Activated CD4-positive, CD25-positive, alpha-beta regulatory T cell treated with anti-CD3 and anti-CD28 coated beads, Interleukin-2, amount 50 U/mL, for 16 hours (primary cell): ENCODE results near the gene HPCA.

Source experiments
- DNase-seq: peaks from one replicate; pipeline ENCODE4 v3.0.0-alpha.2; 2020; ENCODE audit warnings: low read depth, low spot score

HPCA gene

DNA sequence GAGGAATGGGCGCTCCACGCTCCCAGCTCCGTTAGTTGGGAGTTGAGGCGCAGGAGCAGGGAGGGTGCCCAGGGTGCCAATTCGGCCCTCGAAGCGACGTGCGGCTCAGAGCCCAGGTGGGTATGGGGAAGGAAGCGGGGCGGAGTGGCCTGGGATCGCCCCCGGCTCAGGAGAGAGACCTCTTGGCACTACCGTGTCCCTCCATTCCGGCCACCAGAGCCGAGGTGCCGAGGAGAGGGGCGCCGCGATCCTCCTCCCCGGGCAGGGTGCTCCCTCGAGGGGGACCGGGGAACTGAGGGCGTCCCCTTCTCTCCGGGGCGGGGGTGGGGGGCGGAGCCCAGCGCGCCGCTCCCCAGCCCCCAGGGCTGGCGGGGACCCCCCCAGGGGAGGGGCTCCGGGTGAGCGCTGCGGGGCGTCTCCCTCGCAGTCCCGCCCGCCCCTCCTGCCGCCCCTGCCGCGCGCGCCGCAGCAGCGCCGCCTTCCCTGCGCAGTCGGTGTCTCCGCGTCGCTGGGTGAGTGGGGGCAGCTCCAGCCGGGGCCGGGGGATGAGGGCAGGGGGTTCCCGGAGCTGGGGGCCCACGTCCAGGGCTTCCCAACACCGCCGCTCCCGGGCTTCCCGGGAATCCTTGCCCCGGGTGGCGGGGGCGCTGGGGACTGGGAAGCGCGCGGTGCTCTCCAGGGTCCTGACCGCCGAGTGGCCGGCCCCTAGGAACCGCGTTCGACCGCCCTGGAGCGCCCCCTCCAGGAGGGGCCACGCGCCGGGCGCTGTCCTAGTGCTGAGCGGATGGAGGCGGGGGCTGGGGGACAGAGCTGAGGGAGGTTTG lies at the start of gene HPCA:
HPCA (plus strand) TSS at position 488 of the 824 bp plus-strand sequence. CDS start 2,408 bp downstream, outside the sequence.
- no peak for DNase-seq

DNA sequence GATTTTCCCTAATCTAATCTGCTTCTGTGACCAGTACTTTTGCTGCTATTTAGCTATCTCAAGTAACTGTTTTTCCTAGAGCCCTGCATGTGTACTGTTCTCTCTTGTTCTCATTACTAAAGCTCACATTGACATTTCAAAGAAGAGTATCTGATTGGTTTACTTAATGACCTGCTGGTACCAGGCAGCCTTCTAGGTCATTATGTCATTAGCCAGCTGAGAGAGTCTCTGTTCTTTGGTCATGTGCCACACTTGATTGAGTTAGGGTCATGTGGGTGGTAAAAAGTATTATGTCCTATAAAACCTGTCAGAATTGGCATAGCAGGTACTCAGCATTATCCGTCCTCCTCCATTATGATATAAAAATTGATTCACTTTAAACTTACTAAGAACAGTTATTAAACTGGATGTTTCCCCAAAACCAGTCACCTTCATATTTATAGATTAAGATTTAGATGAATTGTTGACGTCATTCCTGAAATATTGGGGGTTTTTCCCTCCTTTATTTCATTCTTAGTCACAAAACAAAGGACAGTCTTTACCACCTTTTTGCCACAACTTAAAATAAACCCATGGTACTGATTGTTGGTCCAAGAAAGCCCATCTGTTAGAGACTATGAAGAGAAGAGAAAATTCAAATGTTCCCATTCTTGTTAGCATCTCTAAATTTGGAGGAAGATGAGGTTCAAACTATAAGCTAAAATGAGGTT lies 37.8 kb upstream of the HPCA start:
- DNase-seq, result no peak

DNA sequence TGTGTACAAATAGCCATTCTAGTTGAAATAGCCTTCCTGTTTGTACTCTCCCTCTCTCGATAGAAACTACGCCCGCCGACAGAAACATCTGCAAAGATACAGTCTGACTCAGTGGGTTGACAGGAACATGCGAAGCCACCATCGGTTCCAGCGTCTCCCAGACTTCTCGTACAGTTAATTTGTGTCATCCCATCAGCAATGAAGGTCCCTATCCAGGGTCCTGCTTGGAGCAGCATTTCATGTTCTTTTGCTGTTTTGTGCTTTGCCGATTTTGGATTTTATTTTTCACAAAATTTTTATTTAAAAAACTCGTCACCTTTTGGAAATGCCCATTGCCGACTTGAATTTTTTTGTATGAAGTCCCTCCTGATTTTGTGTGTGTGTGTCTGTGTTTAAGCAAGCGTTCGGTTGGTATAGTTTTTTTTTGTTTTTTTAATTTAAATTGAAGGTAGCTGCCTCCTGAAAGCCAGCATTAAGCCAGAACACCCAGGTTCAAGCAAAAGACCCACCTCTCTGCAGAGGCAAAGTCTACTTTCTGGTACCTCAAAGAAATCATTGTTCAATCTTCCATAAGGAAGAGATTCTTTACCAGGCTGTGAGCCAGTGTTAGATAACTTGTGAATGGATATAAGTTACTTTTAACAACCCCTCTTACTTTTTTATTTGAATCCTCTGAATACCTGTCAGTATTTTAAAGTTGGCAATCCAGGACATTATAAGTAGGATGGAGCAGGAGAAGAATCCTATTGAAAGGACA lies 30.3 kb upstream of the HPCA start:
- DNase-seq, result no peak

DNA sequence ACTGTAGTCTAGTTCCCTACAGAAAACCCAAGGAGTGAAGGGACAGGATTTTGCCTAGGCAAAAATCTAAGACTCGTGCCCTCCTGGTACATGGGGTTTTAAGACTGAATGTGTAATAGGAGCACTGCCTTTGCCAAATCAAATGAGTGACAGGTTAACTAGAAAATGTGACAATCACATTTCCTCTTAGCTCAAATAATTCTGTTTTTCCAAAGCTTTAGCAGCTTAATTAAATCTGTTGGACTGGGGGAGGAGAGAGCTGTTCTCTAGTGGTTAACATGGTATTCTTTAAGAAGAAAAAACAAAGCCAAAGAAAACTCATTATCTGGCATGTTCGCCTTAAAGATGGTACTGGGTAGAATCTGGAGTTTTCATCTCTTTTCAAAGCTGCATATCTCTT lies 28.2 kb upstream of the HPCA start:
- no peak for DNase-seq

DNA sequence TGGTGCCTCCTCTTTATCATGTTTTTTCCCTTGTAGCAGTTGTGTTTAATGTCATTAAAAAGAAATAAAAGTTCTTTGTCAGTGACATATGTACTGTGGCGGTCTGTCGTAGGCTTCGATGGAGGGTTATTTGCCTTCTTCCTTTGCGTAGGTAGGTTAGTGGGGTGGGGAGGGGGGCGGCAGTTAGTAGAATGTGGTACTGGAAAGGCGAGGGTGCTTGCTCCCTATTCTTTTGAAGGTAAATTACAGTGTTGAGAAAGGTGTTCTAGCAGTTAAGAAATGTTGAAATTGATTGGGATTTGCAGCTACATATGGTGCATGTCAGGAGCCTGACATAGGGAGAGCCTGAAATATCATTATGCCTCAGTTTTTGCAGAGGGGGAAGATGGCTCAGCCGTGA lies 27.5 kb upstream of the HPCA start:
- no peak for DNase-seq

DNA sequence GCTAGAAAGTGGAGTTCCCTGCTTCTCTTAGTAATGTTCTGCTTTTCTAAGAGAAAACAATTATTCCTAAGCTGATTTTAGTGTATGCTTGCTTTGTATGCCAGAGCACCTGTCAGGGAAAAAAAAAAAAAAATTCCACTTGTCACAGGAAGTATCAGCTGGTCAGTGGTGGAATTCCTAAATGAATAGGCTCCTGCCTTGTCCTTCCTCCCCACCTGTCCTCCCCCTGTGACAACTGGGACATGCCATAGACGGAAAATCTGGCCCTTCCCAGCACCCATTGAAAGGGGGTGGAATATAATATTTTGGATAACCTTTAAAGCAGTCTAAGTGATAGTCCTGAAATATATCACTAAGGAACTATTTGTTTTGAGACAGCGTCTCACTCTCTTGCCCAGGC lies 26.4 kb upstream of the HPCA start:
- DNase-seq, result no peak

DNA sequence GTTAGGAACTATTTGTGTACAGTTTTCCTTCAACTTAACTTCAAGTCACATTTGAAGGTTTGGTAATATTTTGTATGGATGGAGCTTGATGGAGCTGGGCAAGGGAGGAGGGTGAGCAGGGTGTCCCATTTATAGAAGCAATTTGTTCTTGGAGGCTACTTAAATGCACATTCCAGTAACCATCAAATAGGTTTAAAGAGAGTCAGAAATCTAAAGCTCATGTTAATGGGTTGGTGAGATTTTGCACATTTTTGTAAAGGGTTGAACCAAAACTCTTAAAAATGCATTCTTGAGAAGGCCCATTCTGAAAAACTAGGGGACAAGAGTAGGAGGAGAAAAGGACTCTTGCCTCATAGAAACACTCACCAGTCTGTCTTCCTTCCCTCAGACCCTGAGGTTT lies 25.7 kb upstream of the HPCA start:
- no peak for DNase-seq

DNA sequence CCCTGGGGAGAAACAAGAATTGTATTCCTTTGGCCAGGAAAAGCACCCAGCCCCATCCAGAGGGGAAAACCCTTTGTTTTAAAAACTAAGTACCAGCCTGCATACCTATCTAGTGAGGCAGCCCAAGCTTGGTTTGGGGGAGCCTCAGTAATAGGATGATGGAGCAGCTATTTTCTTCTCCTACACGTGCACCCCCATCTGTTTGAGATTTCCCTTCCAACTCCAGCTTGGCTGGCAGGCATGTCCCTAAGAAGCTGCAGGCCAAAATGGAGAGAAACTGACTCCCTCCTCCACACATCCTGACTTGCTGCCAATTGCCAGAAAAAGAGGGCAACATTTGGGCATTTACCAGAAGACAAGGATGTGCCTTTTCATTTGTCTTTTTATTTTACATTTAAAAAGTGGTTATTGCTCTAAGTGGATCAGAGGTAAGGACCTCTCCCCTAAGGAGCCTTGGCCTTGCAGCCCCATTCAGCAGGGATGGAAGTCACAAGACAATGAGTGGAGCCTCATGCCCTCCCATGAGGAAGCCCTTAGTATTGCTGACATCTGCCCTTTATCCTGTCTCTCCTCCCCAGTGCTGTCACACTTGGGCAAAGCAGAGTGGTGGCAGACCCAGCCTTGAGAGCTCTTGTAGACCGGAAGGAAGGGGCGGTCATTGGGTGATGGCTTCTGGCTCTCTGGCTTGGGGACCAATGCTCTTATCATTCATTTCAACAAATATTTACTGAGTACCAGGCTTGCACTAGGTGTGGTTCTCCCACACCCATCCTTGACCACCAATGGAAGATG lies 24.2 kb upstream of the HPCA start:
- DNase-seq, result no peak

DNA sequence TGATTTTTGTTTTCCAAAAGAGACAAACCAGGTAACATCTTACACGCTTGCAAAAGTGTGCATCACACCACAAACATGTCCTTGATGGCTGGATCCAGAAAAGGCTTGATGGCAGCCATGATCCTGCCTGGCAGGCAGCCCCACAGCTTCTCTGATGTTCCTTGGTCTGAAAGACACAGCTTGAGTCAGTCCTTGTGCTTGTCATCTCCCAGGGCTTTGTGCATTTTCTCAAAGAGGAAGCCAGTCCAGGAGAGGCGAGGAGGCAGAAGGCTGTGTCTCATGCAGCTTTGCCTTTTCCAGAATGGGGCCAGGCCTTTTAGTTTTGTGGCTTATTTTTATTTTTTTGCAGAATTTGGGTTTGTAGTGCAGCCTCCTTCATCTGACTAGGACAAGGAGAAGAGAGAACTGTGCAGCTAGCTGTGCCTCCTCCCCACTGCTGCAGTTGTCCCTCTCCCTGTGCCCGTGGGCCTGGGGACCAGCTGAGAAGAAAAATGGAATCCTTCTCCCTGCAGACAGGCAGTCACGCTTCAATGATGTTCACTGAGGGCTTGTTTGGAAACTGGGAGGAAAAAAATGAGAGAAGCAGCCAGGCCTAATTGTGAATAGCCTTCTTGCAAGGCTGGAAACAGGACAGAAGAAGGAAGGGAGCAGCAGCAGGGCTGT lies 22.9 kb upstream of the HPCA start:
- DNase-seq, result no peak

DNA sequence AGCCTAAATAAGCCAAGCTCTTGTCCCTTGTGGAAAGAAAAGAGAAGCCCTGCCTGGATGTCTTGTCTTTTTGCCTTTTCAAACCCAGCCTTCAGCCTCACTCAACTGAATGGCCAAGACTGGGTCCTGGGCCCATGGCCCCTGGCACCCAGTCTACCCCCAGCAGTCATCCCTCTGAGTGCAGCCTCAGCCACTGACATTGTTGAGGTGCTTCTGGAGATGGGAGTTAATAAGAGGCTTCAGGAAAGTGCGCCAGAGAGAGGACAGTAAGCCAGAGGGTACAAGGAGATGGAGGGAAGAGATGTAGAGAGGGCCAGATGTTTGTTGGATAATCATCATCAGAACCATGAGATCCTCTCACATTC lies 22.4 kb upstream of the HPCA start:
- DNase-seq, result no peak

DNA sequence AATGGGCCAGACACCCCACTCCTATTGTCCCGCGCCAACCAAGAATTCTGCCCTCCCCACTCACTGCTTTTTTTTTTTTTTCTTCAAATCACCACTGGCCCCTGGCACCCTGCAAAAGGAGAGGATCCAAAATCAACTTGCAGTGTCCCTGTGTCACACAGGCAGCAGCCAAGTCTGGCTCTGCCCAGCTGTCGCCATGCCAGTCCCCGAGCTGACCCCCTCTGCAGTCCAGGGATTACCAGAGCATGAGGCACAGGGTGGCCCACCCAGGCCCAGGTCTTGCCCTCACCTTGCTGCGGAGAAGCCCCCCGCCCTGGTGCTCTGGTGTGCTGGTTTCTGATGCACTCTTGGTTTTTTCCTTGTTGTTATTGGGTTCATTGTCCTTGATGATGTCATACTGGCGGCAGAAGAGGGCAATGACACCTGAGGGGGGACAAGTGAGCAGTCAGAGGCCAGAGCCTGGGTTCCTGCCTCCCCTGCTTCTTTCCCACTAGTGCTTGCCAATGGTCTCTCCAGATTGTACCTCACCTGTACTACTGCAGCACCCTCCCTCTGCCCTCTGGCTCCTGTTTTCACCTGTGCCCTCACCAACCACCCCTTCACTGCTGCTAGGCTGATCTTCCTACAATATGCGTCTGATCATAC lies 21.8 kb upstream of the HPCA start:
- no peak for DNase-seq

DNA sequence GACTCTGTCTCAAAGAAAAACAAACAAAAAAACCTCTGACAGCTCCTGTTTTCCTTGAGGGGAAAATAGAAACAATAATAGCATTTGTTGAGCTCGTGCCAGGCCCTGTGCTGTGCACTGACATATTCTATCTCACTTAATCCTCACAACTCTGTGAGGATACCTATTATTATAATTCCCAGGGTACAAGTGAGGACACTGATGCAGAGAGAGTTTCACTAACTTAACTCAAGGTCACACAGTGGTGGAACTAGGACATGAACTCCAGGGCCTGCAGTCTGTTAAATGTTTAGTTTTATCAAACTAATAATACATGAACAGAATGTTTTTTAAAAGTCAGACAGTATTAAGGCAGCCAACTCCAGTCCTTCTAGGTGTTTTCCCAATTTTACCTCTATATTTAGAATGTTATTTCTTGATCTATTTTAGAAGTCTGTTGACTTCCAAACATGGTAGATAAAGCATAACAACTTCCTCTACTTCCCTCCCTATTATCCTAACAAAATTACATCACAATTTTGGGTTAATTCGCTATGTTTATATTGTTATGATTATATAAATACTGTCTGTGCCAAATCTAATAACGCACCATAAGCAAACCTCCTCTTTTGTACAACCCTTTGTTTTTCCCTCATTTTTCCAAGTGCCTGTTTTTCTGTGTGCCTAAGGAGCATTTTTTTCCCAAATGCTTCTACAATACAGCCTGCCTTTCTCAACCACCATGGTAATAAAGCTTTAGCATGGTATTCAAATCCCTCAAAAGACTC lies 20.5 kb upstream of the HPCA start:
- no peak for DNase-seq

DNA sequence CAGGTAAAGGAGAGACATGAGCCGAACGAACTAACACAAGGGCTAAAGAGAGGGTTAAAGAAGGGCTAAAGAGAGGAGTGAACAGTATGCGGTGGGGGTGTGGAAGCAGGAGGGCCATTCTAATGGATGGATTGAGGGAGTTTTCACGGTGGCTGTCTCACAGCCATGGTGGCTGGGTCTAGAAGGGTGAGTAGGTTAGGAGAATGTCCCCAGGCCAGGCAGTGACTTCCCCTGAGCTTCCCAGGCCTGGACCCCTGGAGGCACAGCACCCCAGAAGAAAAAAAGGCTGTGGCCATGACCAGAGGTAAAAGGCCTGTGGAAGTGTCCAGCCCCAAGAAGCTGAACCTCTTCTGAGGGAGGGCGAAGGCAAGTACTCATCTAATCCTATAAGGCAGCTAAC lies 19.1 kb upstream of the HPCA start:
- no peak for DNase-seq

DNA sequence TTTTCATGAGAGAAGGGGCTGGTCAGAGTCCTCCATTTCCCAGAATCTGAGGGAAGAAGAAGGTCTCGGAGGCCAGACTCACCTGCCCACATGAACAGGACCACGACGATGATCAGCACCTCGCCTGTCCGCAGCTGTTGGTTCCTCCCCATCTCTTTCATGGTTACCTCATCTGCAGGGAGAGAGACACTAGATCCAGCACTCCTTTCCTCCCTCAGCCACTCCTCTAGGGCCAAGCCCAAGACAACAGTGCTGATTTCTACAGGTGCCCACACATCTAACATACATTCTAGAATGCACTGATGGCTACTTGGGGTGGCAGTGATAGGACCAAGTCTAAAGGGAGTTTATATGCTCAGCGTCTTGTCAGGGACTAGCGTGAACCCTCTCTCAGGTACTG lies 18.6 kb upstream of the HPCA start:
- DNase-seq, result no peak

DNA sequence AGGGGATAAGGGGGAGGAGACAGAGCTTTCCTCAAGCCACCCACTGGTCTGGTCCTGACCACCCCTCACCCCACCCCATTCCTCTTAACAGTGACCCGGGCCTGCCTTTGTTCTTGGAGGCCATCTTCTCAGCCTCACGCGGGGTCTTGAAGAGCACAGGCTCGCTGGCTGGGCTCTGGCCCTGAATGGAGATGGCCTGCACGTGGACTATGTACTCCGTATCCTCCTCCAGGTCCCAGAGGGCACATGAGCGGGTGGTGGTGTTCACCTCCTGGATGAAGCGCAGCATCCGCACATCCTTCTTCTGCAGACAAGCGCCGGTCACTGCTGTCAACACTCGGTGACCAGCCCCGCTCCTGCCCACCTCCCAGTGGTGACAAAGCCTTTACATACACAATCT lies 18.2 kb upstream of the HPCA start:
- no peak for DNase-seq

DNA sequence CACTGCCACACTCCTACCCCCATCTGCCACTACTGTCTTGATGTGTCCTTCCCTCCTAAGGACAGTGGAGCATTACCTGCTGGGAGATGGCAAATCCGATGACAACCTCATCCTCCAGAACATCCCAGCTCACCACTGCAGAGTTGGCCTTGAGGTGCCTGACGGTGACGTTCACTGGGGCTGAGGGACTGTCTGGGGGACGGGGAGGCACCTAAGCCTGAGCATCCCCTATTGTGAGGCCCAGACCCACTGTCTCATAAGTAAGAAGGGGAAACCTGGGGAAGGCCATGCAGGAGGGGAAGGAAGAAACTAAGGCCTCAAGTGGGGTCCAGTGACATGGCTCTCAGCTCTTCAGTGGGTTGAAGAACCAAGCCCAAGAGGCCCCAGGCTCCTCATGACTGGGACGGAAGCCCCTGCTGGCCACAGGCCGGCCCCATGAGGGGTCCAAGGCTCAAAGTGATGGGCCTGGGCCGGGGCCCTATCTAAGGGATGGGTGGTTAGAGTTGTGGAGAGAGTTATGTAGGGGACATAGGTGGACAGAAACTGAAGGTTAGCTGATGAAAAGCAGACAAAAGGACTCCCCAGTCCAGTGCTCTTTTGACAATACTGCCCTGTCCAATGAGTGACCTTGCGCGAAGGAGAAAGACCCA lies 17.4 kb upstream of the HPCA start:
- DNase-seq, result no peak

DNA sequence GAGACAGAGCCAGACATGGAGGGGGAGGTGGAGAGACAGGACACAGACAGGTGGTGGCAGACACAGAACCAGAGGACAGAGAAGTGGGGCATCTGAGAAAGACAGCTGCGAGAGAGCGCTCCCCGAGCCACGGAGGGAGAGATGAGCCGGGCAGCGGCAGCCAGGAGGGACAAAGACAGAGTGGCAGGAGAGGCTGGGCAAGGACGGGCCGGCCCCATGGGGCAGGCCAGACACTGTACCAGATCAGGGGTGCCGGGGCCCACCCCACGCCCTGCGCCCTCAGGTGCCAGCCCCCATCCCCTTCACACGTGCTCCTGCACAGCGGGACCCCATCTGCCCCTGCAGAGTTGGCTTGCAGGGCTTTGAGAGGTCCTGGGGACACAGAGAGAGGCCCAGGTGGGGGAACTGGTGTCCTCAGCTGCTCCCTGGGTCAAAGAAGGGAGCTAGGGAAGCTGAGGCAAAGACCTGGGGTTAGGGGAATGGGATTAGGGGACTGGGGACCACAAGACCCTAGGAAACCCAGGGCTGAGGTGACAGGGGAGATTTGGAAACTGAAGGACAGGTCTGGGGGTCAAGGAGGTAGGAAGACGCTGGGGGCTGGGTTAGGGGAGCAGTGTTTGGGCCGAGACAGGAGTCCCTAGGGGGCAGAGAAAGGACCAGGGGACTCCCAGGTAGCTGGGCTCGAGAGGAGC lies 16.2 kb upstream of the HPCA start:
- no peak for DNase-seq

DNA sequence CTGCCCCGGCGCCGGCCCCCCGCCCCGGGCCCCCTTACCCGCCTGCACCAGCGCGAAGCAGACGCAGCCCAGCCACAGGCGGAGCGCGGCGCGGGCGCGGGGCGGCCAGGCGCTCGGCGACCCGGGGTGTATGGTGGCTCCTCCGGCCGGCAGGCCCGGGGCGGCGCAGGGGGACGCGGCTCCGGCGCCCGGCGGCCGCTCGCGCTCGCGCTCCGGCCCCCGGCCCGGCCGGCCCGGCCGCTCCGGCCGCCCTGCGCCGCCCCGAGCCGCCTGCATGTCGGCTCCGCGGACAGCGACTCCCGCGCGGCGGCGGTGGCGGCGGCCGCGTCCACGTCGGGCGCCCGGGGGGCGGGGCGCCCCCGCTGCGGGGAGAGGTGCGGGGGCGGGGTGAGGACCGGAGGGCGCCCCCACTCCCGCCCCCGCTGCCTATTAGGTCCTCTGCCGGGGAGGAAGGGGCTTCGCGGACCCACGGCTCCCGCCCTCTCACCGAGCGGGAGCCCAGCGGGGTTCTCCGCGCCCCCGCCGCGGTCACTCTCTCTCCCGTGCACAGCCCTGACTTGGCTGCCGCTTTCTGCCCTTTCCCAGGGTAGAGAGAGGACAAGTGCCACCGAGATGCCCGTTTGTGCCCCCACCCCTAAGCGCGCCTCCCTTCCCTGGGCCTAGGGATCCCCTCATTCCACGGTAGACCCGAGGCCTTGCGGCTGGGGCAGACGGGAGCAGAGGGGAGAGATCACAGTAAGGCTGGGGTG lies 15.5 kb upstream of the HPCA start, which contains the start of gene FNDC5:
FNDC5 (minus strand) TSS at position 298 of the 749 bp plus-strand sequence.
- no peak for DNase-seq
